ENCODE measurements around the gene SSRP1. TPM values are rescaled to one million over a fixed set of nuclear protein-coding genes. Genes with fewer than 3 reads are reported as not detected.

Gene SSRP1
- polyA plus RNA-seq, 1 donor (not counting 4 experiments of a cell fraction or from before 2014, with no cell fraction given) = 115 TPM

DNA sequence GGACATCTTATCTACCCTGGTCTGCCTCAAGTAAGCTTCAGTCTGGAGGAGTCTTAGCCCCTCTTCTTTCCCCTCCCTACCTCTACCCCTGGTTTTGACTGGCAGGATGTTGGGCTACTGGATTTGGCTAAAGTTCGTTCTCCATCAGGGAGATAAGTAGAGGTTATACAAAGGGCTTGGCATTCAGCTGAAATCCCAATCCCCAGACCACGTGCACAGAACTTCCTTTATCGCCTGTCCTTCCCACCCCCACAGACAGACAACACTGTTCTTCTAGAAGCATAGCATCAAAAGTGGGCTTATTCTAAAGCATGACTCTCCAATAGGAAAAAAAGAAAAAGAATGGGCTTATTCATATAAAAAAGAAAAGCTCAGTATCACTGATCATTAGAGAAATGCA is 37.5 kb upstream of the SSRP1 start:
- Histone ChIP-seq H3K9me3 (ENCODE audit: control insufficient read depth, low read depth, low read length) (no peaks in the 10 kb centered on the region), H4K20me1 (ENCODE audit: control insufficient read depth, extremely low read depth, insufficient read depth, low read length) (no peaks in the 10 kb centered on the region), H2AFZ (ENCODE audit: control insufficient read depth, low read length) (no peak overlapping the region), H3K36me3 (ENCODE audit: control insufficient read depth in 2 of 2, extremely low read depth in 1 of 2, insufficient read depth in 2 of 2, low read length in 2 of 2) (no peaks in the 10 kb centered on the region), H3K27me3 (ENCODE audit: control insufficient read depth, extremely low read depth, insufficient read depth, low read length) (no peaks in the 10 kb centered on the region), H3K4me3 (ENCODE audit: control insufficient read depth in 2 of 3, extremely low read depth in 1 of 3, insufficient read depth in 2 of 3, low read depth in 1 of 3, low read length in 3 of 3) (no peak overlapping the region), H3K4me2 (ENCODE audit: control insufficient read depth, extremely low read depth, insufficient read depth, low read depth, low read length) (no peak overlapping the region), H3K9ac (ENCODE audit: control insufficient read depth, extremely low read depth, insufficient read depth, low read length) (no peak overlapping the region), H3K9me1 (ENCODE audit: control insufficient read depth, extremely low read depth, insufficient read depth, low read length) (no peaks in the 10 kb centered on the region), H3K4me1 (ENCODE audit: control insufficient read depth, extremely low read depth, insufficient read depth, low read length) (peaks cover 29% of the 10 kb centered on the region), H3K79me2 (ENCODE audit: control insufficient read depth, insufficient read depth, low read length) (no peaks in the 10 kb centered on the region), H3K27ac (ENCODE audit: control insufficient read depth, insufficient read depth, low read length) (no peak overlapping the region)
- DNase-seq (ENCODE audit: low read depth, low spot score) (no peak), FAIRE-seq (no peak)
- no peak for TF ChIP-seq EZH2 (IDR thresholded peaks at IDR 0.05; ENCODE audit: low read length)
- TF ChIP-seq, protein P1, sequence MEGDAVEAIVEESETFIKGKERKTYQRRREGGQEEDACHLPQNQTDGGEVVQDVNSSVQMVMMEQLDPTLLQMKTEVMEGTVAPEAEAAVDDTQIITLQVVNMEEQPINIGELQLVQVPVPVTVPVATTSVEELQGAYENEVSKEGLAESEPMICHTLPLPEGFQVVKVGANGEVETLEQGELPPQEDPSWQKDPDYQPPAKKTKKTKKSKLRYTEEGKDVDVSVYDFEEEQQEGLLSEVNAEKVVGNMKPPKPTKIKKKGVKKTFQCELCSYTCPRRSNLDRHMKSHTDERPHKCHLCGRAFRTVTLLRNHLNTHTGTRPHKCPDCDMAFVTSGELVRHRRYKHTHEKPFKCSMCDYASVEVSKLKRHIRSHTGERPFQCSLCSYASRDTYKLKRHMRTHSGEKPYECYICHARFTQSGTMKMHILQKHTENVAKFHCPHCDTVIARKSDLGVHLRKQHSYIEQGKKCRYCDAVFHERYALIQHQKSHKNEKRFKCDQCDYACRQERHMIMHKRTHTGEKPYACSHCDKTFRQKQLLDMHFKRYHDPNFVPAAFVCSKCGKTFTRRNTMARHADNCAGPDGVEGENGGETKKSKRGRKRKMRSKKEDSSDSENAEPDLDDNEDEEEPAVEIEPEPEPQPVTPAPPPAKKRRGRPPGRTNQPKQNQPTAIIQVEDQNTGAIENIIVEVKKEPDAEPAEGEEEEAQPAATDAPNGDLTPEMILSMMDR (optimal IDR thresholded peaks at IDR 0.05 in 1 of 3, IDR thresholded peaks at IDR 0.05 in 1 of 3, conservative IDR thresholded peaks at IDR 0.05 in 1 of 3; ENCODE audit: extremely low read depth in 1 of 3, insufficient read depth in 2 of 3, low read length in 3 of 3) = no peak
- dilution Hi-C loops (cut with MboI; ENCODE audit: extremely low pct_ligation_motif_present, low sequenced_read_pairs) = no loop called here

GRCh38 chr11:57370941-57371340 is 35.2 kb upstream of the SSRP1 start:
- H3K36me3 ChIP-seq (ENCODE audit: control insufficient read depth in 2 of 2, extremely low read depth in 1 of 2, insufficient read depth in 2 of 2, low read length in 2 of 2) = no peaks in the 10 kb centered on the region
- no peak overlapping the region for H2AFZ ChIP-seq (ENCODE audit: control insufficient read depth, low read length)
- FAIRE-seq (no peak), DNase-seq (ENCODE audit: low read depth, low spot score) (no peak)
- H3K9ac ChIP-seq (ENCODE audit: control insufficient read depth, extremely low read depth, insufficient read depth, low read length) = no peak overlapping the region
- no peaks in the 10 kb centered on the region for H4K20me1 ChIP-seq (ENCODE audit: control insufficient read depth, extremely low read depth, insufficient read depth, low read length)
- H3K27ac ChIP-seq (ENCODE audit: control insufficient read depth, insufficient read depth, low read length) = no peak overlapping the region
- dilution Hi-C loops (cut with MboI; ENCODE audit: extremely low pct_ligation_motif_present, low sequenced_read_pairs) = no loop called here
- H3K4me3 ChIP-seq (ENCODE audit: control insufficient read depth in 2 of 3, extremely low read depth in 1 of 3, insufficient read depth in 2 of 3, low read depth in 1 of 3, low read length in 3 of 3) = no peak overlapping the region
- H3K27me3 ChIP-seq (ENCODE audit: control insufficient read depth, extremely low read depth, insufficient read depth, low read length) = no peaks in the 10 kb centered on the region
- H3K4me2 ChIP-seq (ENCODE audit: control insufficient read depth, extremely low read depth, insufficient read depth, low read depth, low read length) = no peak overlapping the region
- TF ChIP-seq, protein P1 (optimal IDR thresholded peaks at IDR 0.05 in 1 of 3, IDR thresholded peaks at IDR 0.05 in 1 of 3, conservative IDR thresholded peaks at IDR 0.05 in 1 of 3; ENCODE audit: extremely low read depth in 1 of 3, insufficient read depth in 2 of 3, low read length in 3 of 3) = no peak
- no peak for TF ChIP-seq EZH2 (IDR thresholded peaks at IDR 0.05; ENCODE audit: low read length)
- peaks cover 34% of the 10 kb centered on the region for H3K4me1 ChIP-seq (ENCODE audit: control insufficient read depth, extremely low read depth, insufficient read depth, low read length)
- no peaks in the 10 kb centered on the region for H3K79me2 ChIP-seq (ENCODE audit: control insufficient read depth, insufficient read depth, low read length)
- no peaks in the 10 kb centered on the region for H3K9me3 ChIP-seq (ENCODE audit: control insufficient read depth, low read depth, low read length)
- no peaks in the 10 kb centered on the region for H3K9me1 ChIP-seq (ENCODE audit: control insufficient read depth, extremely low read depth, insufficient read depth, low read length)

Data from keratinocyte (primary cell).